Frontal cortex (tissue), 4 donors: ENCODE data around the gene TMEM171. TPM values are rescaled to one million over a fixed set of nuclear protein-coding genes. Genes with fewer than 3 reads are reported as not detected.

Experiments used
- DNase-seq, 2 donors: peaks; one replicate each; pipeline ENCODE4 v3.0.0; 2012; ENCODE audit warnings: low spot score in 2 of 2
- FAIRE-seq: peaks from 2 replicates; lab custom pipeline; 2012; peaks lifted over from hg19 to GRCh38; lab: Jason Lieb, UNC
- total RNA-seq: library from RNA; depleted of rRNA; stranded (reverse); fragments of >200 nt; gene quantifications from one replicate; pipeline ENCODE4 v1.2.3, GENCODE V29; 2014
- donor health status: control.
- donor health status: control.
- donor health status: control.

Gene TMEM171
- total RNA-seq, 1 donor from 2014 or later: 0.41 TPM

DNA sequence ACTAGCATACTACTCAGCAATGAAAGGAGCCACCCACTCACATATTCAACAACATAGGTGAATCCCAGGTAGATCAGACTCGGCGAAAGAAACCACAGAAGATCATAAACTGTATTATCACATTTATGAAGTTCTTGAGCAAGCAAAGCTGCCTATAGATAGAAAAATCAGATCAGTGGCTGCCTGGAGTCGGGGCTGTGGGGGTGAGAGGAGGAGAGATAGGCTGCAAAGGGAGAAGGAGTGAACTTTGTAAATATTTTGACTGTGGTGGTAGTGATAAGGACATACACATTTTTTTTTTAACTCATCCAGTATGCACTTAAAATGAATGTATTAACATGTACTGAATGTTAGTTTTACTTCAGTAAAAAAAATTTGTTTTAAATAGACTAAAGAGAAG lies 29.2 kb downstream of the TMEM171 start:
- DNase-seq: no peak
- no peak for FAIRE-seq

DNA sequence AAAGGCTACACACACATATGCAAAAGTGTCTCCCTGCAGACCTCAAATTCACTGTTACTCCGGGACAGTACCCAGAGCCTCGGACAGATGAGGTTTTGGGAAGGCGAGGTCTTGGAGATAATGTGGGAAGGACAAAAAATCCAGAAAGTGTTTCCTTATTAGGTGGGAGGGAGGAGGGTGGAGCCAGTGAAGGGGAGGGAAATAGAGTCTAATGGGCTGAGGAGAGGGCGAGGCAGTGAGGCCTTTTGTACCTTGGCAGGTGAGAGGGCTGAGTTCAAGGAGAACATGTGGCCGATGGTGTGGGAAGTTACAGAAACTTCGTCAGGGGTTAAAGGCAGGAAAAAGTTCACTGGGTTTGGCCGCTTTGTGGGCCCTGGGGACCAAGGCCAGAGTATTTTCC lies 30.5 kb downstream of the TMEM171 start:
- no peak for FAIRE-seq
- no peak for DNase-seq

DNA sequence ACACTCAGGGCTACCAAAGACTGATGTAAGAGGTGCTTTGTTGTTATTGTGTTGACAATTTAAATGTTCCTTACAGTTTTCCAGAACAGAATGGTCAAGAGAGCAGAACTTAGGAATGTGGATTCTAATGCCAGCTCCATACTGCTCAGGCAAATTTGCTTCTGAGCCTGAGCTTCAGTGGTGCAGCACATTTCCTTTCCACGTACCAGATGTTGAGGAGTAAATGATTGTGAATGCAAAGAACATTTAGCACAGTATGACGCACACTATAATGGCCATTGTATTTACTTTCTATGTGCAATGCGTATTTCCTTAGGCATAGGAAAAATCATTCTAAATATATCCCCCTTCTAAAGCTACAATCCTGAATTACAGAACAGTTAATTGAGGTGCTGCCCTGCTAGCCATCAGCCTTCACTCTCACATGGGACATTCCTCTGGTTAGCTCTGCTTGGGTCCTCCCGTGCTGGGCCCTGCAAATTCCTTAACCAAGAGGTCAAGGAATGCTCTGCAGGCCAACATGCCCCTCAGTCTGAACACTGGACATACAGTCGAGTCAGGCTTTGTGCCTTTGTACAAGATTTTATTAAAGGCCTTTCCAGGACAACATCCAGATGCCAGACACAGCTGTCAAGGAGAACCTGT lies 31.5 kb downstream of the TMEM171 start:
- DNase-seq (no peak), FAIRE-seq (no peak)

DNA sequence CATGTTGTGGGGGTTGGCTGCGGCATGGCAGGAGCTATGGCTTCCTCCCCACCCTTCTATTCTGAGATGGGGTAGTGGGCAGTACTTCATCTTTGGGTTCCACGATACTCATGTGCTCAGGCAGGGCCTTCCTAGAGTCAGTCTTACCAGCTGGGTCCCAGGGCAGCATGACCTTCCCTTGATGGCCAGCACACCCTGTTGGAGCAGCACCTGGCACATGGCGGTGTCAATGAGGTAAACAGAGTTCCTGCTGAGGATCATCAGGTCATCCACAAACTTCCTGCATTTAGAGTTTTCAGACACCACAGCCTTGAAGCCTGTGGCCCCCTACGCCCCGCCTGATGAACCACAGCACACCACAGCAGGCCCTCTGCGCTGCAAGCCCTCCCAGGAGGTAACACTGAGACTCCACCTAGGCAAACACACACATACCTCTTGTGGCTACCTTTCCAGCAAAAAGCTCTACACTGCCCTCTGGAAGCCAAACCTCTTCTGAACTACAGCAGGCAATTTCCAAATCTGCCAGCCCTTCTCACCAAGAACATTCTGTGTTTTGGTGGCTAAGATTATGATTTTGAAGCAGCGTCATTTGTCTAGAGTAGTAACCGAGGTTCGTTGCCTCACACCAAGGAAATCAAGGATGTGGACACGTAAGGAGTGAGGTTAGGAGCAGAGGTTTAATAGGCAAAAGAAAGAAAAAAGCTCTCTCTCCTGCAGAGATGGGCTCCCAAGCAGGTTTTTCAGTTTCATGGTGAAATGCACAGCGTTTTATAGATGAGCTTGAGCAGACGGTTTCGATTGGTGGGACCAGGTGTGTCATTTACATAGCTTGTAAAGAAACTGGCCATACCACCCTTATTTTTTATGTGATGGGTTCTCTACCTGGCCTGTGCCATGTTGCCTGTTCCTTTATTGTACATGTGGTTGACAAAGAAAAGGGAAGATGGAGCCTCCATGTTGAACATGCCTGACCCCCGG lies 32.3 kb downstream of the TMEM171 start:
- FAIRE-seq (no peak), DNase-seq (no peak)

DNA sequence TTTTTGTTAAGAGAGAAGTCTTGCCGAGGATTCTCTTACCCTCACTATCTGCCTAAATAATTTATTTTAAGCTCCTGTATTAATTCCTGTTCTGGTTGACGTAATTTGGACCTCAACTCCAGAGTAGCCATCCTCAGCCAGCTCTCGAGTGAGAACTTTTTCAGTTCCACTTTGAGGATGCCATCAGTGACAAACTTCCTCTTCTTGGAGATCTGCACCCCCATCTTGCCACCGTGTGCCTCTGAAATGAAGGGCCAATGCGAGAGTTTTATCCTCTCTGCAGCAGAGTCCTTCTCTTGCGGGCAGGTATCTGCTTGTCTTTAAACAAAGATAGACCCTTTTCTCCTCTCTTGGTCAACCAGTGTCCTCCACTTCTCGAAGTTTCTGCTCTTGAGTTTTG lies 33.1 kb downstream of the TMEM171 start:
- DNase-seq (no peak), FAIRE-seq (no peak)

DNA sequence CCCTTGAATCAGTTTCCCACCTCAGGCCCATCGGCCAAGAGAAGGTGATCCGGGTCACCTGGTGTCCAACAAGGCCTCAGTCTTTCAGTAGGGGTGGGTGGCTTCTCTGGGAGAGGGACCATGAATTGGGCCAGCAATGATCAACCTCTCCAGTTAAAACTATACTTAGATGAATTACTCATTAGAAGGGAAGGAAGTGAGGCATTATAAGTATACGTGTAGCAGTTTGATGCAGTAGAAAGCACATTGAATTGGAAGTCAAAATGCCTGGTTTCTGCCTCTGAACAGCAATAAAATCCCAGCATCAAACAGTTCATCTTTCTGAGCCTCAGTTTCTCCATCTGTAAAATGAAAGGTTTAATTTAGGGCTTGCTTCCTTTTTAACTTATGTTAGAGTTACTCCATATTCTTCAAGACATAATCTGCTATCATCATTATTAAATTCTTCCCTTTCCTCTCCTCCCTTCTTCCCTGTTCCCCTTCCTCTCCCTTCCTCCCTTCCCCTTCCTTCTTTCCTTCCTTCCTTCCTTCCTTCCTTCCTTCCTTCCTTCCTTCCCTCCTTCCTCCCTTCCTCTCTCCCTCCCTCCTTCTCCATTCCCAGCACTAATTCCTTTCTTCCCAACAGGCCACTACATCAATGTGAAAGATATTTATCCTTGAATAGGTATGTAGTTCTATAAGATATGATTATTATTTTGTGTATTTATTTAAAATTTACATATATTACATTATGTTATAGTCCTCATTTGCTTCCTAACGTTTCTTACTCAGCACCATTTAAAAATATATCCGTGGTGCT lies 34.0 kb downstream of the TMEM171 start:
- FAIRE-seq (no peak), DNase-seq (no peak)

DNA sequence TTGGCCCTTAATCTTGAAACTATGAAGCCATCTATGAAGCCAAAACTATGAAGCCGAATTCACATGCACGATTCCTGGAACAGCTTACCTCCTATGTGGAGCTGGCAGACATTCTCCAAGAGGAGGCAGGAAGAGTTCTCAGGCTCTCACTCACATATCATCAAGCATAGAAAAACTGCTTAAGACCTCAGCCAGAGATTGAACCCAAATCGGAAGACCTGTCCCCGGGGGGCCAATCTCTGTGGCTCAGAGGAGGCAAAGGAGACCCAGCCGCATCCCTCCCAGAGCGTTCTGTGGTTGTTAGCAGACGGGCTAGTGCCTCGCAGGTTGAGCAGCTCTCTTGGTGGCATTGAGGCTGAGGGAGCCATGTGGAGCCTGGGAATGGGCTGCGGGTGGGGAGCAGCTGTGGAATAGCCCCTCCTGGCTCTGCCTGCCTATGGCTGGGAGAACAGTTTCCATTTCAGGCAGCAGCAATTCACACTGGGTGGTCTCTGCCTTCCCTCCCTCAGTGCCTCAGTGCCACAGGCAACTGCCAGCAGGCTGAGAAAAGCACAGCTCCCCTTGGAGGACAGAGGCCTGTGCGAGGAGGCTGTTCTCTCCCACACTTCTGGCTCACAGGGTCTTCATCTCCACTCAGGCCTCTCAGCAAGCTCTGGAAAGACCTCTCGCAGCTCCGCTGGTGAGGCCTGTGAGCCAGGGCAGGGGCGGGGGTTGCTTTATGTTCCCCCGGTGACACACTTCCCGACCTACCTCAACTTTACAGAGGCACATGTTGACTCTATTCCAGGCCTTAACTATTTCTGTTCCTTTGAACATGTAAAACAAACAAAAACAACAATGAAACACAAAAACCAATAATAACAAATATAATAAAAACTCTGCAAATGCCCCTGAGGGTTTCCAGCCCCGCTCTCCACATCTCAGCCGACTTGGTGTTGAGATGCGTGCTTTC lies 35.2 kb downstream of the TMEM171 start:
- FAIRE-seq (no peak), DNase-seq (no peak)

DNA sequence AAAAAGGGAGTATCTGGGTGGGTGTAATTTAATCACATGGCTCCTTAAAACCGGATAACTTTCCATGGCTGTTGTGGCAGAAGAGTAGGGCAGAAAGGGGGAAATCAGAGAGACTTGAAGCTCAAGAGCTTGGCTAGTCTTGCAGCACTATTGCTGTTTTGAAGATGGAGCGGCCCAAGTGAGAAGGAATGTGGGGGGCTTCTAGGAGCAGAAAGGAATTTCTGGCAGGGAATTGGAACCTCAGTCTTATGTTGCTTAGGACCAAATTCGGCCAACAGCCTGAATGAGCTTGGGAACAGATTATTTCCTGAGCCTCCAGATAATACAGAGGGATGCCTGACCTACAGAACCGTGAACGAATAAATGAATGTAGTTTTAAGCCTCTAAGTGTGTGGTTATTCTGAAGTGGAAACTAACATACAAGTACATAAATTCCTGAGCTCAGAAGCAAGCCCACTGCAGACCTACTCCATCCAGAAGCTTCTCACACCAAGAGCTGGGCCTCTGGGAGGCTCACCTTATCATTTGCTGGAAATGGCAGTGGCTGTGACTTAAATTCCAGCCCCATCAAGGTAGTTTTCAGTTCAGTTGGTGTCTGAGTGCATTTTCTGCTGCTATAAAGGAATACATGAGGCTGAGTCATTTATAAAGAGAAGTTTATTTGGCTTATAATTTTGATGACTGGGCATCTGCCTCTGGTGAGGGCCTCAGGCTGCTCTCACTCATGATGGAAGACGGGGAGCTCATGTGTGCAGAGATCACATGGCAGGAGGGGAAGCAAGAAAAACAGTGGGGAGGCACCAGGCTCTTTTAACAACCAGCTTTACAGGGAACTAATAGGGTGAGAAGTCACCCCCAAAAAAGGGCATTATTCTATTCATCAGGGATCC lies 37.3 kb downstream of the TMEM171 start:
- DNase-seq (no peak), FAIRE-seq (no peak)

DNA sequence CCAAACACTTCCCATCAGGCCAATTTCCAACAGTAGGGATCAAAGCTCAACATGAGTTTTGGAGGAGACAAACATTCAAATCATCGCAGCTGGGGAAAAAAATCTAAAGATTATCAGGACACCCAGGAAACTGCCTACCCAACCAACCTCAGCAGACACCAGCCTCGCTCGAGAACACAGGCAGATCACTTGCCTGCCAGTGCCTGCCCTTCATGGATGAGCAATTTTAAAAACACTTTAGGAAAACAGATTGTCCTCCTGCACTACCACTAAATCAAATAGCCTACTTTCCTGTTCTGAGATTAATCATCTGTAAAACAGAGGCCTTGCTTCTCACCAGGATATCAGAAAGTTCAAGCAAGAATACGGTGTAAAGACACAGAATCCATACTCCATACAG lies 37.9 kb downstream of the TMEM171 start:
- FAIRE-seq (no peak), DNase-seq (no peak)

DNA sequence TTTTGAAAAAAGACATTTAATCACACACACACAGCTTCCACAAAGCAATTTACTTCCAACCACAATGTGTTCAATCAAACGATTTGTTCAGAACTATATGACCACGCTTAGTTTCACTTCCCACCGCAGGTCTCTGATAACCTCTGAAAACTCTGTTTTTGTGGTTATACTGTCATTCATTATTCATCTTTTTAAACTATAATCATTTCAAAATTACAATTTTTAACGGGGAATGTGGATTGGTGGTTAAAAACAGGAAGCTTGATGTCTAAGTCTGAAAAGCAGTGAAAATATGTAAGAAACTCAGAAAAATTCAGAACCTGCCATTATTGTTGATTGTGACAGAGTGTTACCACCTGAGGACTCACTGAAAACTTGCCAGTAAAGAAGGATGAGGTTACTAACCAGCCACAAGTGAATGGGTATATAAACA lies 39.9 kb downstream of the TMEM171 start:
- DNase-seq (no peak), FAIRE-seq (no peak)

DNA sequence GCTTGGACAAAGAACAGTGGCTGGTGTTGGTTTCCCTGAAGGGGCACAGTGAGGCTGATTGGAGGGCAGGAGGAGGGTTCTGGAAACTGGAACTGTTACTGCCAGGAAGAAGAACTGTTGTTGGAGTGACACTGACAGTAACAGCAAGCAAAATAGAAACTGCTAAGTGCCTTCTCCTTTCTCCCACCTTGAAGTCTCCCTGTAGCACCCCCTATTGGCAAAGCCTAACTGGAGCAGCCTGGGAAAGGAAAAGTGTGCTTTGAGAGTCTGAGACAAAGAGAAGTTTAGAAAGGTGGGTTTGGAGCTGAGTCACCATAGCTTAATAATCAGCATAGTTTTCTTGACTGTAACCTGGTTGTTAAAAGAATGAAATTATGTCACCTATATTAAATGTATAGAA lies 50.1 kb downstream of the TMEM171 start:
- no peak for DNase-seq
- no peak for FAIRE-seq

DNA sequence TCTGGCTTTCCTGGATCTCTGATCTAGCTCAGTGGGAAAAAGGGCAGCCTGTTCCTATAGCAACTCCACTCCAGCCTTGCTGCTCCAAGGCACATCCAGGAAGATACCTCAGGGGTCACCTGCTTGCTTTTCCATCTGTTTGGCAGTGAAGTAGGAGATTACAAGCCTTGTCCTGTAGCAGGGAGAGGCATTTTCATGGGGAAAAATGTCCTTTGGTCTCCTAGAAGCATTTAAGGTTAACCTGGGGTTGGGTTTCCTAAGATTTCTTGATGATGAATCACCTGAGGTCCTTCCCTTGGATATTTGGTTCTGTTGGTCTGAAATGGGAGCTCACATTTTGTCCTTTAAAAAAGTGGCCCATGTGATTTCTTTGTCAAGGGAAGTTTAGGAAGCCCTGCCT lies 51.1 kb downstream of the TMEM171 start:
- DNase-seq (no peak), FAIRE-seq (no peak)

DNA sequence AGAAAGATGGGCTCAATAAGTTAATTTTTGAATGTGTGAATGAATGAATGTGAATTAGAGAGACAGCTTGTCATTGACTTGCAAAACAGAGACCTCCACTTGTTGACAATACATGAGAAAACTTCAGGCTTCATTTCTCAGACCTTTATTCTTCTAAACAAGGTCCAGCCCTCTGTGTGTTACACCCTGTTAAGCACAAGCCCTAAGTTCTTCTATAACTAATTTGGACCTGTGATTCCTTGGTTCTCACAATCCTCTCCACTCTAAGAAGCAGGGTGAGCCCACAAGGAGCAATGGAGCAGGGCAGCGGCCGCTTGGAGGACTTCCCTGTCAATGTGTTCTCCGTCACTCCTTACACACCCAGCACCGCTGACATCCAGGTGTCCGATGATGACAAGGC lies 52.6 kb downstream of the TMEM171 start, which contains the start of gene TMEM174:
TSS of gene TMEM174 (plus strand) at position 243 of the 400 bp plus-strand sequence. CDS start at position 294, 51 bp downstream.
- DNase-seq: no peak
- no peak for FAIRE-seq

DNA sequence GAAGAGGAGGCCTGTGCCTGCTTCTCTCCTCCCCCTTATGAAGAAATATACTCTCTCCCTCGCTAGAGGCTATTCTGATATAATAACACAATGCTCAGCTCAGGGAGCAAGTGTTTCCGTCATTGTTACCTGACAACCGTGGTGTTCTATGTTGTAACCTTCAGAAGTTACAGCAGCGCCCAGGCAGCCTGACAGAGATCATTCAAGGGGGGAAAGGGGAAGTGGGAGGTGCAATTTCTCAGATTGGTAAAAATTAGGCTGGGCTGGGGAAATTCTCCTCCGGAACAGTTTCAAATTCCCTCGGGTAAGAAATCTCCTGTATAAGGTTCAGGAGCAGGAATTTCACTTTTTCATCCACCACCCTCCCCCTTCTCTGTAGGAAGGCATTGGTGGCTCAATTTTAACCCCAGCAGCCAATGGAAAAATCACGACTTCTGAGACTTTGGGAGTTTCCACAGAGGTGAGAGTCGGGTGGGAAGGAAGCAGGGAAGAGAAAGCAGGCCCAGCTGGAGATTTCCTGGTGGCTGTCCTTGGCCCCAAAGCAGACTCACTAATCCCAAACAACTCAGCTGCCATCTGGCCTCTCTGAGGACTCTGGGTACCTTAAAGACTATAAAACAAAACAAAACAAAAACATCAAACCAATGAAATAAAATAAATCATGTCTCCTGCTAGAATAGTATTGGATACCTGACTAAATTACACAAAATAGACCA lies 53.9 kb downstream of the TMEM171 start:
- DNase-seq (no peak), FAIRE-seq (no peak)

DNA sequence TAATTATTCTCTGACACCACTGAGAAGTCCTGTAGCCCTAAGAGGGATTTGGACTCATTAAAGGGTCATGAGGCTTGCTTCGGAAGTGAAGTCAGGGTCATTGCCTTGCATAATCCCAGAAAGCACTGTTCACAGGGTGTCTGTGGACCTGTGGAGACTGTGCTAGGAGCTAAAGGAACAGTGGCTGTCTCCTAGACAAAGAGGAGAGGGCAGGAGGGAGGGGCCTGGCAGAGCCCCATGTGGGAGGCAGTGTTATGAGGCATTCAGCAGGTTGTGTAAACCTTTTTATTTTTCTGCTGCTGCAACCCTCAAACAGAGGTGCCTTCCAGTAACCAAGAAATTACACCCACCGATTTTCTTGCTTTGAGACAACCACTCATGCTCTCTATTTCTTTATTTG lies 55.9 kb downstream of the TMEM171 start:
- FAIRE-seq (no peak), DNase-seq (no peak)

DNA sequence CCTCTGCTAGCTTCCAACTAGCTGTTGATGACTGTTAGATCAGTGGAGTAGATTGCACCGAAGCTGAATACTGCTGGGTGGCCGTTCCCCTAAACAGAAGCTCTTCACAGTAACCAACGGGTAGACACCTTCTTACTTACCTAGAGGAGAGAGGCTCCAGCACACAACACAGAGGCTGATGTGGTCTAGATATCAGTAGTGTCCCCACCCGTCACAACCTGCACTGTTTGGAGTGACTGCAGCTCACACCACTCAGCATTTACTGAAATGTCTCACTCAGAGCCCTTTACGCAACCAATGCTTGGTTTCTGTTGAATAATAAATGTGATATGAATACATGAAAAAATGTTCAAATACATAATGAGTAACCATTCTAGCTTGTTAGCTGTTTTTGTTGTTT lies 57.9 kb downstream of the TMEM171 start:
- FAIRE-seq (no peak), DNase-seq (no peak)

DNA sequence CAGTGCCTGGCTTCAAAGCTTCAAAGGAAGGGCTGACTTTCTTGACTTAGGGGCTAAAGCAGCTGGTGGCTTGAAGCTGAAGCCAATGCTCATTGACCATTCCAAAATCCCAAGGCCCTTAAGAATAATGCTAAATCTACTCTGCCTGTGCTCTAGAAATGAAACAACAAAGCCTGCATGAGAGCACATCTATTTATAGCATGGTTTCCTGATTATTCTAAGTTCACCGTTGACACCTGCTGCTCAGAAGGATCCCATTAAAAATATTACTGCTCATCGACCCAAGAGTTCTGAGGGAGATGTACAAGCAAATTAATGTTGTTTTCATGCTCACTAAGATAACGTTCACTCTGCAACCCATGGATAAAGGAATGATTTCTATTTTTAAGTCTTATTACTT lies 59.4 kb downstream of the TMEM171 start:
- DNase-seq: no peak
- FAIRE-seq: no peak

DNA sequence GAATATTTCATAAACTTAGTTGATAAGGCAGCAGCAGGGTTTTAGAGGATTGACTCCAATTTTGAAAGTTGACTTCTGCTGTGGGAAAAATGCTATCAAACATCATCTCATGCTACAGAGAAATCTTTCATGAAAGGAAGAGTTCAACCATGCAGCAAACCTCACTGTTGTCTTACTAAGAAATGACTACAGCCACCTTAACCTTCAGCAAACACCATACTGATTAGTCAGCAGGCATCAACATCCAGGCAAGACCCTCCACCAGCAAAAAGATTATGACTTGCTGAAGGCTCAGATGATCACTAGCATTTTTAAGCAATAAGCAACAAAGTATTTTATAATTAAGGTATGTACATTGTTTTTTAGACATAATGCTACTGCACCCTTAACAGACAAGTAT lies 60.2 kb downstream of the TMEM171 start:
- FAIRE-seq (no peak), DNase-seq (no peak)
